T-helper 9 cell (primary cell): ENCODE measurements around the gene WDR72.
"Not testable (repeated sequence)": the region's sequence is repeated elsewhere in the genome, so short reads cannot be mapped to it uniquely, and the experiment has no call there.

ENCODE experiments used
- DNase-seq: peaks from one replicate; pipeline ENCODE4 v3.0.0-alpha.2; 2020
- total RNA-seq, 2 donors: gene quantifications; one replicate each; lab custom pipeline; 2026; lab: John Stamatoyannopoulos, UW

WDR72 gene
- 0 reads per million in 2 donors for total RNA-seq

DNA sequence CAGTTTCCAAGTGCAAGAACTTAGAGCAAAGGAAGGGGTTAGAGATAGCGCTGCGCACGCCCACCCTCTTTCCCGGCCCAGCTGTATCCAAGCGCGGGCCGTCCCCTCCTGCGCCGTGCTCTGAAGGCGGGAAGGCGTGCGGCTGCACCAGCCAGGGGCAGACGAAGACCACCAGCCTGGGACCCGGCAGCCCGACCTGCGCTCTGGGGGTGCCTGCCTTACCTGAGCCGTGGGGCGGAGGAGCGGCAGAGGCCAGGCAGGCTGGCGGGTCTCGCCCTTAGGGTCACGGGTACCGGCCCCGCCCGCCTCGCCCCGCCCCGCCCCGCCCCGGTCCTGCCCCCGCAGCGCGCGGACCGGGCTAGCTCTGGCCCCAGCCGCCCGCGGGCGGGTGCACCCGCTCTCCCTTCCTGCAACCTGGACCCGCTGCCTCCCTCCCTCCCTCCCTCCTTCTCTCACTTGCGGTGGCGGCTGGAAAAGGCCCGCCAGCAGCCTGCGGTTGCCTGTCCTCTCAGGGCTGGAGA is at the start of gene WDR72:
Gene WDR72, minus strand, starts transcription at position 253 of the 521 bp plus-strand sequence. CDS start 26,514 bp downstream, outside the sequence.
- DNase-seq = no peak

GRCh38 chr15:53808058-53808706 is 48.7 kb upstream of the WDR72 start:
- DNase-seq = no peak

DNA sequence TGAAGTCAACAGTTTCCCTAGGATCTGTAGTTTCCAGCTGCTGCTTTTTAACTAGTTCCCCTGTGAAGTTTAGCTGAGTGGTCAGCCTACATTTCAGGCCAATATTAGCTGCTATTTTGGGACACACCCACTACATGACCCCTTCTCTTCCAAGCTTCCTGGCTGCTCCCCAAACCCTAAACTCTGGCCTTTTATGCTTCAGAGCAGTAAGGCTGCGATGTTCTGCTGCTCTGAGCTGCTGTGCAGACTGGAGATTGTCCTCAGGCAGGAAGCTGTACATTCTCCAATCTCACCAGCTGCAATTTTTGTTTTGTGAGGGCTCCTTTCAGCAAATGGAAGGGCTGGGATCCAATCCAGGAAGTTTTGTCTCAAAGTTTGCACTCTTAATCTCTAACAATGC is 48.0 kb upstream of the WDR72 start:
- DNase-seq = no peak

DNA sequence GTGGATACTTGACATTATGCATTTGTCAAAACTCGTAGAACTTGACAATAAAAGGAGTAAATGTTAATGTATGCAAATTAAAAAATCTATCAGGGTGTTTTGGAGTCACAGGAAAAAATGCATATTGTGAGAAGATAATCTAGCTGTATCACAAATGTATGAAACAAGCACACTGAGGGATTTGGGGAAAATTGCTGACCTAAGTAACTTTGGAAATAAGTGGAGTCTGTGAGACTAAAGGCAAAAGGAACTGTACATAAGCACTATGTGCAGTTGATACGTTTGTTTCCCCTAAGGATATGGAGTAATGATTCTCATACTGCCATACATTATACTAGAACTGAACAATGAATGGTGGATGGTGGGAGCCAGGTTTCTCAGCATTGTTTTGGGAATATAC is 43.2 kb upstream of the WDR72 start:
- no peak for DNase-seq

GRCh38 chr15:53791581-53791980 is 32.1 kb upstream of the WDR72 start:
- DNase-seq = no peak

- DNase-seq = no peak
Measured at GRCh38 chr15:53789654-53790375, 30.4 kb upstream of the WDR72 start.

DNA sequence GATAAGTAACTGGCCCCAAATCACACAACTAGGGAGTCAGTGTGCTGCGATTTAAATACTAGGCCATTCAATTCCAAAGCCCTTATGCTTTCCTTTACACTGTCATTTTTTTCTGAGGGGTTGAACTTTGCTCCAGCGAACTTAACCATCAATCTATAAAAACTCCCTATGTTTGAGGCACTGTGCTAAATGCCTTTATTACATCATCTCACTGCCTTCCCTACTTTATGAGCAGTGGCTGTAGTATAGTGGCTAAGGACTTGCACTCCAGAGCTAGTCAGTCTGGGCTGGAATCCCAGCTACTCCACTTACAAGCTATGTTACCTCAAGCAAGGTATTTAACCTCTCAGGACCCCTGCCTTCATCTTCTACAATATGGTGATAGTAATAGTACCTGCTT is 26.9 kb upstream of the WDR72 start:
- DNase-seq = no peak

DNA sequence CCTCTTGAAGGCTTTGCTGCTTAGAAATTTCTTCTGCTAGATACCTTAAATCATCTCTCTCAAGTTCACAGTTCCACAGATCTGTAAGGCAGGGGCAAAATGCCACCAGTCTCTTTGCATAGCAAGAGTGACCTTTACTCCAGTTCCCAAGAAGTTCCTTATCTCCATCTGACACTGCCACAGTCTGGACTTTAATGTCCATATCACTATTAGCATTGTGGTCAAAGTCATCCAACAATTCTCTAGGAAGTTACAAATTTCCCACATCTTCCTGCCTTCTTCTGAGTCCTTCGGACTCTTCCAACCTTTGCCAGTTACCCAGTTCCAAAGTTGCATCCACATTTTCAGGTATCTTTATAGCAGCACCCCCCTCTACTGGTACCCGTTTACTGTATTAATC is 25.8 kb upstream of the WDR72 start:
- not testable (repeated sequence) for DNase-seq

GRCh38 chr15:53762916-53763315 is 3.5 kb upstream of the WDR72 start:
- DNase-seq = no peak

DNA sequence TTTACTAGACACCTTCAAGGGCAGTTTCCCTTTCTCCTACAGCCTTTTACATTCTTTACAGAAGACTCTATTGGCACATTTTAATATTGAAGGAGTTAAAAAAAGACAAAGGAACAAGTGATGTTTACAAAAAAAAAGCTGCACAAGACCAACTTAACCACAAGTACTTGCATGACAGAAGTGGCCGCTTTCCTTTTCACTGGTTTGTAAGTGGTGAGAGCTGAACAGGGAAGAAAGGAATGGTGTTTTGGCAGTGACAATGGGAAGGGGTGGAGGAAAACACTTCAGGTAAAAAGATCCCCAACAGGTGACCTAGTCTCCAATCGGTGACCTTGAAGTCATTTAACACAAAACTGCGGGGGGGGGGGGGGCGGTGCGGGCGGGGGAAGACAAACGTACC is 1.1 kb downstream of the WDR72 start:
- no peak for DNase-seq

- no peak for DNase-seq
Measured at GRCh38 chr15:53757906-53758305, 1.6 kb downstream of the WDR72 start.

DNA sequence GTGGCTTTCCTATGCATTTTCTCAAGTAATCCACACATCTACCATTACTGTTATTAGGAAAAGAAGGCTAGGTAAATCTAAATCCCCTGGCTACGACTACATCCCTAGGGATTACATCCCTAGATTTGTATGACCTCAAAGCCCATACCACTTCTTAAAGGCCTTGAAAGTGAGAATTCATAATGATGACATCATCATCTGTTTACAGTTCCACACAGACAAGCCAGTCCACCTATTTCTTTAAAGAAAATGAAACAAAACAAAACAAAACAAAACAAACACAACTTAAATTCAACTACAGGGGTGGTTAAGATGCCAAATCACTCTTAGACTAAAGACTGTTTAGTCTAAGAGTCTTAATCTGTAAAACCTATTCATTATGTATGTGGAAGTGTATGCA is 5.7 kb downstream of the WDR72 start:
- DNase-seq = no peak

- no peak for DNase-seq
Measured at GRCh38 chr15:53752406-53752805, 7.1 kb downstream of the WDR72 start.

DNA sequence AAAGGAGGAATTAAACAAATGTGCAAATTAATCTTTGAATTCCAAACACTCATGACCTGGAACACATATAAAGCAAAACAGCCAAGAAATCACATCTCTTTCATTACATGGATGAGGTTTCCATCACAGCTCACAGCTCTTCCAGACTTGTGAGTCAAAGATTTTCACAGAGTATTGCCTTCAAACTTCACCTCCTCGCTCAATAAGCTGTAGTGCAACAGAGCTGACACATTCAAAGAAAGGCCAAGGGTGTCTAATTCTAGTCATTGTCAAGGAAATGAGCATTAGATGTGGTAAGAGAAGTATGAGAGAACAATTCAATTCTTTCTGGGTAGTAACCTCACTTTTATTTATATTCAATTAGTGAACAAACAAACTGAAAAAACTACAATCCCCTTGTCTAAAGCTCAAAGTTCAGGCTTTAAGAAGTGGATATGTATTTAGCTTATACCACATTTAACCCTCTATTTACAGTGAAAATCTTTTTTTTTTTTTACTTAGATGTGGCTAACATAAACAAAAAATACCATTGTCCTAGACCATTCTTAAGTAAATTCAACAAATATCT is 11.9 kb downstream of the WDR72 start:
- no peak for DNase-seq

DNA sequence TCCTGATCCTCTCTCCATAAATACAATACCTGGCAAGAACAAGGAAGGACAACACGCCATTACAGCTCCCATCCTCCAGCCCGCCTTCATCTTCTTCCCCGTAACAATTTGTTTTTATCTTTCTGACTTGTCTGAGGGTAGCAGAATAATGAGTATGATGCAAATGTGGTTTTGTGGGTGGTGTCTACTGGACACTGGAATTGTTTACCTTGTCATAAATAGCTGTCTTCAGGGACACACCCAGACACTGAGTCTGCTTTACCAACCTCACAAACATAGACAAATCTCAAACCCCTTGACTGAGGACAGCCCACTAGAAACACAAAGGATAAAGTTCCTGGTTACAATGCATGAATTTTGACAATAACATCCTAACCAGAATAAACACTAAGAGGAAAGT is 13.4 kb downstream of the WDR72 start:
- DNase-seq = no peak

- no peak for DNase-seq
Measured at GRCh38 chr15:53739651-53740050, 19.8 kb downstream of the WDR72 start.

GRCh38 chr15:53739187-53739586 is 20.3 kb downstream of the WDR72 start:
- no peak for DNase-seq

DNA sequence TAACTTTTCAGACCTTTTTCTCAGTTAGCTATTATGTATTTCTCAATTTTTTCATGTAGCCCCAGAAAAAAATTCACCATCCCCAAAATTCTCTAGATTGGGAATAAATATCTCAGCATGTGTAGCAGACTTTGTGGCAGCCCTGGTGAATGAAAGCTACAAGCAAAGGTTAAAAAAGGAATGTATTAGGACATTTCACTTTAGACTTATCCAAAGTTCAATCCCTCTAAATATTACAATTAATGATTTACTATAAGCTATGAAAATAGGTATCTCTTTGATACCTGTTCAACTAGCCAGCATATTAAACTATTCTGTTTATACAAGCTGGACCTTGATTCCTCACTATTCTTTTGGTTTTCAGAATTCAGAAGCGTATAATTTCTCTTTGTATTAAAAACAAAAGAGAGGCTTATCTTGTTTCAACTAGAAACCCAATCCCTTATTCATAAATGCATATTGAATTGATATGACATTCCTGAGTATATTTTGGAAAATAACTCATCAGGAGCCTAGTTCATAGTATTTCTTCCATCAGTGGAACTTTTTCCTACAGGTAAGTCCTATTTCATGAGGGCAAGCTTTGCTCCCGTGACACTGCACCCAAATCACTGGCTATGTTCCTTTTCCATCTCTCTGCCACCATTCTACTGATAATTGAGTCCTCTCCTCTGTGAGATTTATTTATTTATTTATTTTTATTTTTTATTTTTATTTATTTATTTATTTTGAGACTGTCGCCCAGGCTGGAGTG is 38.0 kb downstream of the WDR72 start:
- no peak for DNase-seq

DNA sequence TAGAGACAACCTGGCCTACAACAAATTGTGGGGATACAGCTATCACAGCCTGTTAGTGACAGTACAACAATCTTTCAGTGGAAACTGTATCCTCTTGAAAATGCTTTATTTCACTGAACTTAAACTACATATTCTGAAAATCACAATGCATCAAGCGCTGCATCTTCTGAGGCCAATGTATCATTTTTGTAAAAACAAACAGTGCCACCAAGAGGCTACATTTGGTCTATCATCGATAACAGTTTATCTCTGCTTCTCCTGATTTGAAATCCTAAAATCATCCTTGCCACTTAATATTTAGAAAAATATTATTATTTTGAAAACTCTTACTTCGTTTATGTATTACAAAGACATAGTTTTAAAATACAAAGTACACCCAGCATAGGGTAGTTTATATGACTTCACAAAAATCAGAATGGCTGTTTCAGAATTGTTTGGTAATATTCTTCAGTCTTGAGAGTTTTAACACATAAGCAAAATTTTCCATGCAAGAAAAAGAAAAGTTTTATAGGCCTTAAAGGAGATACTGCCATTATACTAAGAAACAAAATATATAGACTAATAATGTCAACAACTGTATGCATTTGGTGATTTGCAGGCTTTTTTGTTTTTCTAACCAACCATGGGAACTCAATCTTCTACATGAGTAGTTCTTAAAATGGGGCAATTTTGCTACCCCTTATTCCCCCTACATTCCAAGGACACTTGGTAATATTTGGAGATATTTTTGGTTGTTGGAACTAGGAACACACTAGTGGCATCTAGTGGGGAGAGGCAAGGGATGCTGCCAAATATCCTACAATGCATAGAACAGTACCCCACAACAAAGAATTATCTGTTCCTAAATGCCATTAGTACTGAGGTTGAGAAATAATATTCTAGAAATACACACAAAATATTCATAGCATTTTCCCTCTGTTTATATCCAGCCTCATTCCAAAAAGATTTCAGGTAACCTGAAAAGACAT is 42.3 kb downstream of the WDR72 start:
- no peak for DNase-seq

- DNase-seq = no peak
Measured at GRCh38 chr15:53713218-53713617, 46.2 kb downstream of the WDR72 start.

GRCh38 chr15:53710906-53711305 is 48.6 kb downstream of the WDR72 start:
- no peak for DNase-seq

DNA sequence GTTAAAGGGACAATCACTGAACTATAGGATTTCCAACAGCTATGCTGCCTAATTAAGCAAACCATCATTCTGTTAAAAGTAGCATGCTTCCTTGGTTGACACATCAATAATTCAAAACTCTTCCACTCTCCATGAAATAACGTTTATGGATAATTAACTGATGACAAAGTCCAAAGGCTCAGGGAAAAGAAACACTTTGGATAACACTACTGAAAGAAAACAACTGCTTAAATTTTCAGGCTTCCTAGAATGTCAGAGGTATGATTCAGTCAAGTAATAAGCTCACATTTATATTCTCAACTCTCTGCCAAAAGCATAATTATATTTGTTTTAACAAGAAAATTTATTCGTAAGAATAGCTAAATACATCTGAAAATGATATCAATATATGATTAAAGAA is 49.6 kb downstream of the WDR72 start:
- DNase-seq = no peak
